Measurements from ENCODE around the gene KLHL9. TPM values are rescaled to one million over a fixed set of nuclear protein-coding genes. Genes with fewer than 3 reads are reported as not detected.

KLHL9 gene
- total RNA-seq, 1 experiment from 2014 or later: 10.5 TPM

GRCh38 chr9:21348430-21348970 lies 13.3 kb upstream of the KLHL9 start:
- Histone ChIP-seq H3K79me2 (ENCODE audit: low read depth) (no peaks in the 10 kb centered on the region), H3F3A (ENCODE audit: insufficient read depth, low read depth) (no peaks in the 10 kb centered on the region), H3K4me3 (no peak overlapping the region), H4K20me1 (ENCODE audit: insufficient read depth) (no peaks in the 10 kb centered on the region), H3K4me1 (replicated peaks; ENCODE audit: insufficient read depth) (no peaks in the 10 kb centered on the region), H3K9me3 (ENCODE audit: insufficient read depth, low read depth) (no peaks in the 10 kb centered on the region), H3K4me2 (no peak overlapping the region), H3K27me3 (ENCODE audit: insufficient read depth, low read depth) (no peaks in the 10 kb centered on the region), H3K9me2 (ENCODE audit: insufficient read depth) (no peaks in the 10 kb centered on the region), H3K36me3 (ENCODE audit: low read depth) (no peaks in the 10 kb centered on the region), H3K27ac (no peak overlapping the region), H2AFZ (no peak overlapping the region)
- BruUV-seq (replicated peaks): no TSS peak
- ChIA-PET POLR2A (ENCODE audit: unreplicated experiment) (no interaction called here), CTCF (no interaction called here)
- intact Hi-C loops (cut with micrococcal nuclease; ENCODE audit: unreplicated experiment): no loop called here
- DNase-seq: no peak
- no peak for TF ChIP-seq CTCF (conservative IDR thresholded peaks at IDR 0.05)
- no peak for TF ChIP-seq EZH2 (IDR thresholded peaks at IDR 0.05; ENCODE audit: low read depth)

GRCh38 chr9:21340735-21341134 lies 5.5 kb upstream of the KLHL9 start:
- BruUV-seq (replicated peaks): no TSS peak
- CTCF ChIA-PET: no interaction called here
- Histone ChIP-seq H3K36me3 (ENCODE audit: low read depth) (no peaks in the 10 kb centered on the region), H3K4me2 (no peak overlapping the region), H3K9me2 (ENCODE audit: insufficient read depth) (no peaks in the 10 kb centered on the region), H2AFZ (no peak overlapping the region), H3K27me3 (ENCODE audit: insufficient read depth, low read depth) (no peaks in the 10 kb centered on the region), H3K79me2 (ENCODE audit: low read depth) (no peaks in the 10 kb centered on the region), H3F3A (ENCODE audit: insufficient read depth, low read depth) (no peaks in the 10 kb centered on the region; the same call in 1 of the 2 replicates), H3K4me3 (no peak overlapping the region), H3K9me3 (ENCODE audit: insufficient read depth, low read depth) (no peaks in the 10 kb centered on the region), H3K4me1 (replicated peaks; ENCODE audit: insufficient read depth) (no peaks in the 10 kb centered on the region), H3K27ac (no peak overlapping the region), H4K20me1 (ENCODE audit: insufficient read depth) (no peaks in the 10 kb centered on the region)
- POLR2A ChIA-PET (ENCODE audit: unreplicated experiment): no interaction called here
- no peak for TF ChIP-seq EZH2 (IDR thresholded peaks at IDR 0.05; ENCODE audit: low read depth)
- TF ChIP-seq CTCF (conservative IDR thresholded peaks at IDR 0.05): no peak
- intact Hi-C loops (cut with micrococcal nuclease; ENCODE audit: unreplicated experiment): no loop called here
- no peak for DNase-seq

DNA sequence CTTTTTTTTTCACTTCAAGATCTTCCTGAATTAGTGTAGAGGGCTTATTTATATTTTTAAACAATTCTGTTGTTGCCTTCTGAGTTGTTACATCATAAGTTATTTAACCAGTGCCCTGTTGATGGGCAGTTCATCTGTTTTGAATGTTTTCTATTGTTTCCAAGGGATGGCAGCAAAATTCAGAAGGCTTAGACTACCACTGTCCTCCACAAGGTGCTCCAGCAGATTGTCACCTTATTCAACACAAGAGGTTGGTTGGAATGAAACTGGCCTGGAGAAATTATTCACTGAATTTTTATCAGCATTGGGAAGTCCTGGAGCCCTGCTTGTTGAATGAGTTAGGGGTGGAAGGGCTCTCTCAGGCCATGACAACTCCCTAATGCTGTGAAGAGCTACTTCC lies 1.3 kb upstream of the KLHL9 start:
- TF ChIP-seq CTCF (conservative IDR thresholded peaks at IDR 0.05) (no peak), EZH2 (IDR thresholded peaks at IDR 0.05; ENCODE audit: low read depth) (no peak)
- POLR2A ChIA-PET (ENCODE audit: unreplicated experiment): no interaction called here
- no peak for DNase-seq
- peaks cover 20% of the 10 kb centered on the region; the same call in 1 of the 2 replicates for H3K4me1 ChIP-seq (replicated peaks; ENCODE audit: insufficient read depth)
- no peaks in the 10 kb centered on the region; the same call in none of the 2 replicates for H3F3A ChIP-seq (ENCODE audit: insufficient read depth, low read depth)
- no peaks in the 10 kb centered on the region for H4K20me1 ChIP-seq (ENCODE audit: insufficient read depth)
- intact Hi-C loops (cut with micrococcal nuclease; ENCODE audit: unreplicated experiment): no loop called here
- BruUV-seq (replicated peaks): no TSS peak
- H3K79me2 ChIP-seq (ENCODE audit: low read depth): peaks cover 35% of the 10 kb centered on the region
- H3K9me2 ChIP-seq (ENCODE audit: insufficient read depth): no peaks in the 10 kb centered on the region
- no peak overlapping the region for H2AFZ ChIP-seq
- no peak overlapping the region for H3K27ac ChIP-seq
- no peak overlapping the region for H3K4me3 ChIP-seq
- H3K36me3 ChIP-seq (ENCODE audit: low read depth): 0 out of 2 replicates have a peak, but pooled peaks cover 7% of the 10 kb centered on the region
- H3K27me3 ChIP-seq (ENCODE audit: insufficient read depth, low read depth): no peaks in the 10 kb centered on the region
- CTCF ChIA-PET: no interaction called here
- no peaks in the 10 kb centered on the region for H3K9me3 ChIP-seq (ENCODE audit: insufficient read depth, low read depth)
- H3K4me2 ChIP-seq: no peak overlapping the region
